ENCODE data around the gene GNPDA1. TPM values are rescaled to one million over a fixed set of nuclear protein-coding genes. Genes with fewer than 3 reads are reported as not detected.

GNPDA1 gene
- total and polyA plus RNA-seq, 9 of the 15 experiments (the other 6 are each of a cell fraction or from before 2014, with no cell fraction given) = 14.1 to 145 (median 52.2) TPM

DNA sequence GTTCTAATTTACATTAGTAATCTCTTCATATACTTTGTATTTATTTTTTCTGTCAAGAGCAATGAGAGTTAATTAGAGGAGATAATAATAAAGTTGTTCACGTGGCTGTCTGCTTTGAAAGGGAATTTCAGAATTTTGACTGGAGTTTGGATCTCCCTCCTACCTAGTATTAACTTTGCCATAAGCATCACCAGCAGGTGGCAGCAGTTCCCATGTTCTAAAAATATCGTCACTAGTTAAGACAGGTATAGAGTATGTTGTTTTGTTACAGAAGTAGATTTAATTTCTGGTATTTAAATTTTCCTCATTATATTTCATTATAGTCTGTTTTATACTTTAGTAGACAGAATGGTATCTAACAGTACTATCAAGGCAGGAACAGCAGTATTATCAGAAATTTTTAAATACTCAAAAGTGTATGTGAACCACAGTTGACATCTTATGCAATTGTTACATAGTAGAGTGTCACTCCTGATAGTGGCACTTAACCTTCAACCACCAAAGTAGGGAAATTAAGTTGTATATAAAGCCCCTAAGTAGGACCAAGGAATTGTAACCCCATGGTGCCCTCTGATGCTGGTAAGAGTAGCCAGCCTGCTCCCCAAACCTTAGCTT lies 20.4 kb downstream of the GNPDA1 start:
- BruUV-seq (replicated peaks) = no TSS peak
- peak; percentile 52 to 69; a peak in 3 of 4 replicates for TF ChIP-seq RAD21 (CRISPR knock-in tag; conservative IDR thresholded peaks at IDR 0.05 in 1 of 2, IDR thresholded peaks at IDR 0.05 in 1 of 2)
- TF ChIP-seq, protein P1, sequence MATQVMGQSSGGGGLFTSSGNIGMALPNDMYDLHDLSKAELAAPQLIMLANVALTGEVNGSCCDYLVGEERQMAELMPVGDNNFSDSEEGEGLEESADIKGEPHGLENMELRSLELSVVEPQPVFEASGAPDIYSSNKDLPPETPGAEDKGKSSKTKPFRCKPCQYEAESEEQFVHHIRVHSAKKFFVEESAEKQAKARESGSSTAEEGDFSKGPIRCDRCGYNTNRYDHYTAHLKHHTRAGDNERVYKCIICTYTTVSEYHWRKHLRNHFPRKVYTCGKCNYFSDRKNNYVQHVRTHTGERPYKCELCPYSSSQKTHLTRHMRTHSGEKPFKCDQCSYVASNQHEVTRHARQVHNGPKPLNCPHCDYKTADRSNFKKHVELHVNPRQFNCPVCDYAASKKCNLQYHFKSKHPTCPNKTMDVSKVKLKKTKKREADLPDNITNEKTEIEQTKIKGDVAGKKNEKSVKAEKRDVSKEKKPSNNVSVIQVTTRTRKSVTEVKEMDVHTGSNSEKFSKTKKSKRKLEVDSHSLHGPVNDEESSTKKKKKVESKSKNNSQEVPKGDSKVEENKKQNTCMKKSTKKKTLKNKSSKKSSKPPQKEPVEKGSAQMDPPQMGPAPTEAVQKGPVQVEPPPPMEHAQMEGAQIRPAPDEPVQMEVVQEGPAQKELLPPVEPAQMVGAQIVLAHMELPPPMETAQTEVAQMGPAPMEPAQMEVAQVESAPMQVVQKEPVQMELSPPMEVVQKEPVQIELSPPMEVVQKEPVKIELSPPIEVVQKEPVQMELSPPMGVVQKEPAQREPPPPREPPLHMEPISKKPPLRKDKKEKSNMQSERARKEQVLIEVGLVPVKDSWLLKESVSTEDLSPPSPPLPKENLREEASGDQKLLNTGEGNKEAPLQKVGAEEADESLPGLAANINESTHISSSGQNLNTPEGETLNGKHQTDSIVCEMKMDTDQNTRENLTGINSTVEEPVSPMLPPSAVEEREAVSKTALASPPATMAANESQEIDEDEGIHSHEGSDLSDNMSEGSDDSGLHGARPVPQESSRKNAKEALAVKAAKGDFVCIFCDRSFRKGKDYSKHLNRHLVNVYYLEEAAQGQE (IDR thresholded peaks at IDR 0.05; ENCODE audit: borderline replicate concordance) = peak; percentile 74; the same call in 1 of the 2 replicates
- TF ChIP-seq, protein P1 (CRISPR knock-in tag; IDR thresholded peaks at IDR 0.05; ENCODE audit: low read depth) = no peak
- peak; percentile 58 to 66 (median 62); a peak in 5 of 6 replicates for TF ChIP-seq CTCF (IDR thresholded peaks at IDR 0.05 in 2 of 3, conservative IDR thresholded peaks at IDR 0.05 in 1 of 3; ENCODE audit: insufficient read depth in 2 of 3, low read depth in 1 of 3, low read length in 3 of 3)
- peak; percentile 39; the same call in 1 of the 2 replicates for TF ChIP-seq DEAF1 (CRISPR knock-in tag; IDR thresholded peaks at IDR 0.05)
- TF ChIP-seq HDAC1 (IDR thresholded peaks at IDR 0.05) = no peak
- TF ChIP-seq MEF2A (IDR thresholded peaks at IDR 0.05; ENCODE audit: control insufficient read depth, low read depth, low read length) = peak; percentile 96
- peak; percentile 55; the same call in 1 of the 2 replicates for TF ChIP-seq MEF2D (tag; conservative IDR thresholded peaks at IDR 0.05; ENCODE audit: low read depth)
- TF ChIP-seq ZNF778 (CRISPR knock-in tag; IDR thresholded peaks at IDR 0.05) = no peak

More for the DNA sequence above, 20.4 kb downstream of the GNPDA1 start:
- Histone ChIP-seq H3K27me3 (ENCODE audit: control insufficient read depth in 2 of 2, insufficient read depth in 2 of 2, low read length in 2 of 2) (no peaks in the 10 kb centered on the region), H3K9ac (ENCODE audit: insufficient read depth in 1 of 2, low read depth in 2 of 2, low read length in 2 of 2) (no peak overlapping the region), H3K4me1 (replicated peaks in 1 of 2; ENCODE audit: control insufficient read depth in 2 of 2, insufficient read depth in 2 of 2, low read length in 2 of 2) (no peaks in the 10 kb centered on the region), H3K79me2 (ENCODE audit: control insufficient read depth, insufficient read depth, low read length) (no peaks in the 10 kb centered on the region), H4K20me1 (replicated peaks; ENCODE audit: control insufficient read depth, insufficient read depth, low read length) (no peaks in the 10 kb centered on the region), H3K4me3 (no peak overlapping the region), H3K4me2 (ENCODE audit: insufficient read depth, low read length) (no peak overlapping the region), H3K27ac (ENCODE audit: extremely low read depth, low read depth, low read length) (no peak overlapping the region), H3K36me3 (ENCODE audit: control insufficient read depth, insufficient read depth, low read length) (peaks cover 62% of the 10 kb centered on the region), H2AFZ (ENCODE audit: low read depth, low read length) (no peak overlapping the region), H3K9me1 (ENCODE audit: control insufficient read depth, insufficient read depth, low read length) (no peaks in the 10 kb centered on the region), H3K9me3 (replicated peaks; ENCODE audit: control insufficient read depth, insufficient read depth, low read depth, low read length) (no peaks in the 10 kb centered on the region)
- FAIRE-seq = peak; percentile 87
- ATAC-seq = peak; percentile 91
- in situ Hi-C loops (cut with MboI) = no loop called here
- ChIA-PET CTCF (ENCODE audit: low intra/inter-chr PET ratio) (interaction anchor here (0.6 to 3.1 kb wide), 4 partner anchors 67 to 705 kb away, joined by 3 to 39 read pairs (median 8); no protein-coding TSS in a partner anchor), POLR2A (interaction anchor here (0.7 to 3.5 kb wide), 4 partner anchors 16 to 715 kb away, joined by 3 to 16 read pairs (median 8); partner anchors contain the start of gene RNF14)
- intact Hi-C loops (cut with micrococcal nuclease) = loop anchor here (1.0 kb wide), 1 partner anchor 152 kb away; no protein-coding TSS in a partner anchor
- DNase-seq (ENCODE audit: extremely low read depth in 1 of 4, low spot score in 3 of 4) = peak; percentile 55 to 79 (median 58)
- whole genome bisulfite sequencing (ENCODE audit: insufficient coverage, low coverage, missing lambda C conversion rate) = 28% methylated on average over 2 of the region's 2 CpGs
